HepG2 (cell line): ENCODE results near the gene MAPK12. TPM values are rescaled to one million over a fixed set of nuclear protein-coding genes. Genes with fewer than 3 reads are reported as not detected.

Experiments
- ARNT ChIP-seq: fragments of 450-650 bp; IDR thresholded peaks from 2 replicates; pipeline ENCODE4 v1.6.1; 2017
- ATAD3A ChIP-seq: sonication (generic); formaldehyde crosslinking; IDR thresholded peaks from 2 replicates; pipeline ENCODE4 v1.4.0; 2020; ENCODE audit warnings: missing genetic modification reagents
- CBX1 ChIP-seq: IDR thresholded peaks from one replicate; pipeline ENCODE4 v1.6.1; 2016; ENCODE audit warnings: antibody characterized with exemption, low read depth
- CHCHD3 ChIP-seq: sonication (generic); formaldehyde crosslinking; IDR thresholded peaks from 2 replicates; pipeline ENCODE4 v1.8.0; 2022; ENCODE audit warnings: mild to moderate bottlenecking, missing genetic modification reagents, moderate library complexity
- ERF ChIP-seq: IDR thresholded peaks from 2 replicates; pipeline ENCODE4 v1.6.1; 2018; ENCODE audit warnings: missing biosample characterization, missing genetic modification reagents
- ESRRA ChIP-seq: sonication (generic); formaldehyde crosslinking; IDR thresholded peaks from 2 replicates; pipeline ENCODE4 v1.5.1; 2020; ENCODE audit warnings: mild to moderate bottlenecking, low read depth, missing genetic modification reagents
- ETV5 ChIP-seq: IDR thresholded peaks from 2 replicates; pipeline ENCODE4 v1.6.1; 2018; ENCODE audit warnings: missing biosample characterization, missing genetic modification reagents, inconsistent platforms, borderline replicate concordance
- HCFC1 ChIP-seq: fragments of 150-350 bp; IDR thresholded peaks from 2 replicates; pipeline ENCODE4 v1.6.1; 2014; ENCODE audit warnings: low read depth, low read length
- MLLT10 ChIP-seq: sonication (generic); formaldehyde crosslinking; IDR thresholded peaks from 2 replicates; pipeline ENCODE4 v1.4.0; 2020; ENCODE audit warnings: missing genetic modification reagents
- PCBP1 ChIP-seq: fragments of 200-400 bp; formaldehyde crosslinking; IDR thresholded peaks from 2 replicates; pipeline ENCODE4 v1.6.1; 2017; ENCODE audit warnings: mild to moderate bottlenecking, low read depth, low read length, borderline replicate concordance
- PCBP2 ChIP-seq: fragments of 200-400 bp; formaldehyde crosslinking; optimal IDR thresholded peaks from 2 replicates; pipeline ENCODE3; 2018; ENCODE audit warnings: low read length, low read depth; ENCODE audit not compliant: poor library complexity, severe bottlenecking
- RAD21 ChIP-seq: fragments of 450-650 bp; formaldehyde crosslinking; IDR thresholded peaks from 2 replicates; pipeline ENCODE4 v1.5.0; 2020; ENCODE audit warnings: mild to moderate bottlenecking
- SIN3B ChIP-seq: fragments of 150-350 bp; IDR thresholded peaks from 2 replicates; pipeline ENCODE4 v1.6.1; 2014; ENCODE audit warnings: low read length
- TRIM24 ChIP-seq: sonication (generic); formaldehyde crosslinking; IDR thresholded peaks from 2 replicates; pipeline ENCODE4 v1.8.0; 2022; ENCODE audit warnings: mild to moderate bottlenecking, missing genetic modification reagents
- ZFP37 ChIP-seq: sonication (generic); formaldehyde crosslinking; IDR thresholded peaks from 2 replicates; pipeline ENCODE4 v1.4.0; 2020; ENCODE audit warnings: missing genetic modification reagents, borderline replicate concordance
- ZNF235 ChIP-seq: sonication (generic); formaldehyde crosslinking; IDR thresholded peaks from 2 replicates; pipeline ENCODE4 v1.8.1; 2023; ENCODE audit warnings: mild to moderate bottlenecking, missing genetic modification reagents, borderline replicate concordance
- ZNF317 ChIP-seq: sonication (generic); formaldehyde crosslinking; IDR thresholded peaks from 2 replicates; pipeline ENCODE4 v1.5.0; 2020; ENCODE audit warnings: mild to moderate bottlenecking, missing genetic modification reagents
- ZNF563 ChIP-seq: sonication (generic); formaldehyde crosslinking; IDR thresholded peaks from 2 replicates; pipeline ENCODE4 v1.8.0; 2022; ENCODE audit warnings: mild to moderate bottlenecking, moderate library complexity, missing genetic modification reagents
- polyA plus RNA-seq, 8 experiments: library from polyadenylated mRNA; depleted of rRNA in 3 of 8; stranded (reverse) in 7 of 8; unstranded in 1 of 8; fragments of >200 nt; fragmentation: Illumina TruSeq in 4 of 8; extraction: Trizol in 4 of 8; gene quantifications; 2 replicates each; pipeline versions ENCODE4 v1.2.1 to v1.2.3, GENCODE V29; 2011 to 2016; ENCODE audit warnings: low read depth in 4 of 8, missing spikeins in 1 of 8, mixed read lengths in 1 of 8; ENCODE audit not compliant: insufficient read depth in 1 of 8
- total RNA-seq, 5 experiments: library from RNA; depleted of rRNA; stranded (reverse); fragments of >200 nt; fragmentation: Illumina TruSeq; extraction: Trizol; gene quantifications; 2 replicates each; pipeline ENCODE4 v1.2.3, GENCODE V29; 2016; ENCODE audit warnings: low read depth in 1 of 5
- TF ChIP-seq, protein P1 (sequence below): sonication (generic); formaldehyde crosslinking; IDR thresholded peaks from 2 replicates; pipeline ENCODE4 v1.8.0; 2022; ENCODE audit warnings: missing genetic modification reagents, mild to moderate bottlenecking, inconsistent platforms, borderline replicate concordance
- TF ChIP-seq, protein P2 (sequence below): IDR thresholded peaks from 2 replicates; pipeline ENCODE4 v1.6.1; 2012; ENCODE audit warnings: inconsistent platforms
- TF ChIP-seq, protein P3 (sequence below): IDR thresholded peaks from 2 replicates; pipeline ENCODE4 v1.6.1; 2016; ENCODE audit warnings: missing compliant biosample characterization, missing genetic modification reagents, borderline replicate concordance

The MAPK12 gene
- total and polyA plus RNA-seq, 2 of the 13 experiments (the other 11 are each of a cell fraction or from before 2014, with no cell fraction given): 22.2 to 23.3 TPM

DNA sequence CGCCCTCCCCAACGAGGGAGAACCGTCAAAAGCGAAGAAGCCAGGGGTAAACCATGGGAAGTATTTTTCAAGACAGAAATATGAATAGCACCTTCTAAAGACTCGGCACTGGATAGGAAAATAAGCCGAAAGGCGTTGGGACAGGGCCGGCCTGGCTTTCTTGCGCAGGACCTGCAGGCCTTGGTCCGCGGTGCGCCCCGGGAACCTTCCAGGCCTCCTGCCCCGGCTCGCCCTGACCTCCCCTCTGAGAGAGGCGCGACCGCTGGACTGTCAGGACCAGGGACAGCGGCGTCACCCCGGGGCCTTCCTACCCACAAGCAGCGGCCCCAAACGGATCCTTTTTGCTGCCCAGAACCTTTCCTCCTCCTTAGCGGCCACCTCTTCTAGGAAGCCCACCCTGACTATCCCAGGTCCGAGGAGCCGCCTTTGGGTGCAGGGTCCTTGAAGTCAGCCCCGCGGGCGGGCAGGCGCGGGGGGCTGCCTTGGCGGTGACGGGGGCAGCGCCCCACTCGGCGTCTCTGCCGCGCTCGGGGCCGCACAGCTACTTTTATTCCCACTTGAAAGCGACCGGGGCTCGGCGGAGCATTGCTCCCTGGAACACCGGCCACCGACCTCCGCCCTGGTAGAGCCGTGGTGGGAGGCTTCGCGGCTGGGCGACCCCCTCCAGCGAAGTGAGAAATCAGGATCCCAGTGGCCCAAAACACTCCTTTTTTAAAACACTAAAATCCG, 9.3 kb upstream of the MAPK12 start (continued):
- TF ChIP-seq, protein P1, sequence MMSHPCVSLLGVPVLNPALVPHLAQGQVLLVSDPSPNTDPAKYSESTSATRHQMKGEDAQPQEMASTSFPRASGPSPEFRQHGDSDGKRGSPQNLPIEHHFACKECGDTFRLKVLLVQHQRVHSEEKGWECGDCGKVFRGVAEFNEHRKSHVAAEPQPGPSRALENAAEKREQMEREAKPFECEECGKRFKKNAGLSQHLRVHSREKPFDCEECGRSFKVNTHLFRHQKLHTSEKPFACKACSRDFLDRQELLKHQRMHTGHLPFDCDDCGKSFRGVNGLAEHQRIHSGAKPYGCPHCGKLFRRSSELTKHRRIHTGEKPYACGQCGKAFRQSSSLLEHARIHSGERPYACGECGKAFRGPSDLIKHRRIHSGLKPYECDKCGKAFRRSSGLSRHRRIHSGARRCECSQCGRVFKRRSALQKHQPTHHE (CRISPR knock-in tag): peak; percentile 35; the same call in 1 of the 2 replicates
- TF ChIP-seq, protein P2, sequence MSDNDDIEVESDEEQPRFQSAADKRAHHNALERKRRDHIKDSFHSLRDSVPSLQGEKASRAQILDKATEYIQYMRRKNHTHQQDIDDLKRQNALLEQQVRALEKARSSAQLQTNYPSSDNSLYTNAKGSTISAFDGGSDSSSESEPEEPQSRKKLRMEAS: peak; percentile 36; the same call in 1 of the 2 replicates
- TF ChIP-seq PCBP2 (no peak), CHCHD3 (CRISPR knock-in tag) (no peak), ESRRA (no peak; the same call in 1 of the 2 replicates), SIN3B (no peak), RAD21 (CRISPR knock-in tag) (no peak; the same call in 1 of the 2 replicates), ZNF317 (CRISPR knock-in tag) (peak; percentile 80; the same call in 1 of the 2 replicates), ETV5 (CRISPR knock-in tag) (no peak; the same call in 1 of the 2 replicates), ZFP37 (CRISPR knock-in tag) (peak; percentile 96), CBX1 (no peak), TRIM24 (CRISPR knock-in tag) (no peak), ZNF235 (CRISPR knock-in tag) (peak; percentile 92), ZNF563 (CRISPR knock-in tag) (peak; percentile 89; the same call in 1 of the 2 replicates), ERF (peak; percentile 86), ATAD3A (no peak), PCBP1 (no peak), MLLT10 (CRISPR knock-in tag) (no peak), HCFC1 (no peak), ARNT (no peak)
- TF ChIP-seq, protein P3, sequence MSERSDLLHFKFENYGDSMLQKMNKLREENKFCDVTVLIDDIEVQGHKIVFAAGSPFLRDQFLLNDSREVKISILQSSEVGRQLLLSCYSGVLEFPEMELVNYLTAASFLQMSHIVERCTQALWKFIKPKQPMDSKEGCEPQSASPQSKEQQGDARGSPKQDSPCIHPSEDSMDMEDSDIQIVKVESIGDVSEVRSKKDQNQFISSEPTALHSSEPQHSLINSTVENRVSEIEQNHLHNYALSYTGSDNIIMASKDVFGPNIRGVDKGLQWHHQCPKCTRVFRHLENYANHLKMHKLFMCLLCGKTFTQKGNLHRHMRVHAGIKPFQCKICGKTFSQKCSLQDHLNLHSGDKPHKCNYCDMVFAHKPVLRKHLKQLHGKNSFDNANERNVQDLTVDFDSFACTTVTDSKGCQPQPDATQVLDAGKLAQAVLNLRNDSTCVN (CRISPR knock-in tag): peak; percentile 94
